Femur (tissue), 1 donor: ENCODE data around the gene GALP.
"Not testable (repeated sequence)": the region's sequence is repeated elsewhere in the genome, so short reads cannot be mapped to it uniquely, and the experiment has no call there.

ENCODE experiments used
- DNase-seq: peaks from one replicate; pipeline ENCODE4 v3.0.0-alpha.2; 2017

GALP gene

DNA sequence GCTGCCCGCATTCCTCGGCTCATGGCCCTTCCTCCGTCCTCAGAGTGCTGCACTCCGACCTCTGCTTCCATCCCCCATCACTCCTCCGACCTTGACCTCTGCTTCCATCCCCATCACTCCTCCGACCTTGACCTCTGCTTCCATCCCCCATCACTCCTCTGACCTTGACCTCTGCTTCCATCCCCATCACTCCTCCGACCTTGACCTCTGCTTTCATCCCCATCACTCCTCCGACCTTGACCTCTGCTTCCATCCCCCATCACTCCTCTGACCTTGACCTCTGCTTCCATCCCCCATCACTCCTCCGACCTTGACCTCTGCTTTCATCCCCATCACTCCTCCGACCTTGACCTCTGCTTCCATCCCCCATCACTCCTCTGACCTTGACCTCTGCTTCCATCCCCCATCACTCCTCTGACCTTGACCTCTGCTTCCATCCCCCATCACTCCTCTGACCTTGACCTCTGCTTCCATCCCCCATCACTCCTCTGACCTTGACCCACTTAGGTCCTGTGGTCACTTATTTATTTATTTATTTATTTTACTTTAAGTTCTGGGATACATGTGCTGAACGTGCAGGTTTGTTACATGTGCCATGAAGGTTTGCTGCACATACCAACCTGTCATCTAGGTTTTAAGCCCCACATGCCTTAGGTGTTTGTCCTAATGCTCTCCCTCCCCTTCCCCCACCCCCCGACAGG lies 26.7 kb upstream of the GALP start:
- not testable (repeated sequence) for DNase-seq

DNA sequence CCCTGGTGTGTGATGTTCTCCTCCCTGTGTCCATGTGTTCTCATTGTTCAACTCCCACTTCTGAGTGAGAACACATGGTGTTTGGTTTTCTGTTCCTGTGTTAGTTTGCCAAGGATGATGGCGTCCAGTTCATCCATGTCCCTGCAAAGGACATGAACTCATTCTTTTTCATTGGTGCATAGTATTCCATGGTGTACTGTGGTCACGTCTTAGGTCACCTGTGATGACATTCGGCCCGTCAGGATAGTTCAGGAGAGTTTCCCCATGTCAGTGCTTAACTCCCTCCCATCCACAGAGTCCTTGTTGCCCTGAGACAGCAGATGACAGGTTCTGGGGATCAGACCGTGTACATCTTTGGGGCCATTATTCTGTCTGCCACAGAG lies 26.2 kb upstream of the GALP start:
- no peak for DNase-seq

DNA sequence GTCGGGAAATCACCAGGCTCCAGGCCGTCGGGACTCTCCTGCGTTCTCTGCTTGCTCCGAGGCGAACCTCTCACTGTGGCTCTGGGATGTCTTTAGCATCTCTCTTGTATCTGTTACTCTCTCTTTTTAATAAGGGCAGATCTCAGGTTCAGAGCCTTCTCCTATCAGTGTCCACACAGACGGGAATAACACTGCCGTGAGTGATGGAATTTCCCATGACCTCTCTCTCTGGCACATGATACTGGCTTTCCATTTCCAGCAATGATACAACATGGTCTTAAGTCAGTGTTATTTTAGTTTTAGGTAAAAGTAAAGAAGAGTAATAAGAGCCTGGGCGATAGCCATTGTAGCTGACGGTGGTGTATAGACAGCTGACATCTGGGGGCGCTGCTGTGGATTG lies 25.4 kb upstream of the GALP start:
- no peak for DNase-seq

DNA sequence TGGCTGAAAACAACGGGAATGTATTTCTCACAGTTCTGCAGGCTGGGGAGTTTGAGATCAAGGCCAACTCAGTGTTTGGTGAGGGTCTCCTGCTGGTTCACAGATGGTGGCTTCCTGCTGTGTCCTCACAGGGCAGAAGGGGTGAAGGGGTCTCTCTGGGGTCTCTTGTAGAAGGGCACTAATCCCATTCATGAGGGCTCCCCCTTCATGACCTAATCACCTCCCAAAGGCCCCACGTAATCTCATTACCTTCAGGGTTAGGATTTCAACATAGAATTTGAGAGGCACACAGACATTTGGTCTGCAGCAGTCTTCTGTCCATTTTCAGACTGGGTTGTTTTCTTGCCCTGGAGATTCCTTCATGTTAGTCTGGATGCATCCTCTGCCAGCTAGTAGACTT lies 23.2 kb upstream of the GALP start:
- DNase-seq: no peak

DNA sequence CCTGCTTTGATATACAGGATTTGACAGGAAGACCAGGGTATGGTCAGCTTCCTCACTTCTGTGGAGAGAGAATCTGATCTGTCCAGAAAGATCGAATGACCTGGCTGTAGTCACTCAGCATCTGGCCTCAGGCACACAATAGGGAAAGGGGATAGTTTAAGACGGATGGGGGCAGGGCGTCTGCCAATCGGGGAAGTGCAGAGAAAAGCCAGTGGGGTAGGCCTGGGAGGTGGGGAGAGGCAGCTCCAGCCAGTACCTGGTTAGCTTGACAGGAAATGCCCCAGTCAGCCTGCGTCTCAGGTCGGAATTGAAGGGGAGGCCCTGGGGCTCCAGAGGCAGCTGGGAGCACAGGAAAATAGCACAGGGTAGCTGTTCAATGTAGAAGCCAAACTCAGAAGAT lies 22.3 kb upstream of the GALP start:
- DNase-seq: no peak

DNA sequence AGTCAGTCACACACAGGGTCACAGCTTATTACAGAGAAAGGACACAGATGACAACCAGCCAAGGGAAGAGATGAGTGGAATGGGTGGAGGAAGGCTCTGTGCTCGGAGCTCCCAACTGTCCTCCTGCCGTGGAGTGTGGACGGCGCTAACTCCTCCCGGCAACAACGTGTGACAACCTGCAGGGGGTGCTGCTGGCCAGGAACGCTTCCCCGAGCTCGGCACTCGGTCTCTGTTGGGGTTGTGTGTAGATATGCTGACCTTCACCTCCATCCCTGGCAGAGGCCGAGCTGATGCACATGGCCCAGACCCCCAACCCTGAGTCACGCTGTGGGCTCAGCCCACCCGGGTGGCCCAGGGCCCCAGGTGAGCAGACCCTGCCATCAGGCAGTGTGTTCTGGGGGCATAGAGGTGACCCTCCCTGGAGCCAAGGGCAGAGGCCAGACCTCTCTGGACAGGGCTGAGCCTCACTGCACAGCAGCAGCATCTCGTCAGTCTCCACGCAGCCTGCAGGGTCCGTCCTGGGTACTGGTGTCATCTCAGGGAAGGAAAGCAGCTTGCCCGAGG lies 20.6 kb upstream of the GALP start:
- no peak for DNase-seq

DNA sequence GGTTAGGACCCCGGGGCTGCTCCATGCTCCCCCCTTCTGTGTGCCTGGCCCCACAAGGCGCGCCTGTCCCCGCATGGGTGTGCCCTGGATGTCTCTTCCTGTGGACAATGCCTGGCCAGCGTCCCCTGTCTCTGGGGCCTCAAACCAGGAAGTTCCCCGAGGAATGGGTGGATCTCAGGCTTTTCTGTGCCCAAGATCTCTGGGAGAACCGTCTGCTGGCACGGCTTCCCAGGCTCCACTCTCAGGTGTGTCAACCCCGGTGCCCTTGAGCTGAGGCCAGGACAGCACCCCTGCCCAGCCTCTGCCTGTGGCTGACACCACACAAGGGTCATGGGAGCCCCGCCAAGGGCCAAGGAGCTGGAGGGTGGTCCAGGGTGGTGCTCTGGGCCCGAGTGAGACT lies 19.0 kb upstream of the GALP start:
- DNase-seq: no peak

DNA sequence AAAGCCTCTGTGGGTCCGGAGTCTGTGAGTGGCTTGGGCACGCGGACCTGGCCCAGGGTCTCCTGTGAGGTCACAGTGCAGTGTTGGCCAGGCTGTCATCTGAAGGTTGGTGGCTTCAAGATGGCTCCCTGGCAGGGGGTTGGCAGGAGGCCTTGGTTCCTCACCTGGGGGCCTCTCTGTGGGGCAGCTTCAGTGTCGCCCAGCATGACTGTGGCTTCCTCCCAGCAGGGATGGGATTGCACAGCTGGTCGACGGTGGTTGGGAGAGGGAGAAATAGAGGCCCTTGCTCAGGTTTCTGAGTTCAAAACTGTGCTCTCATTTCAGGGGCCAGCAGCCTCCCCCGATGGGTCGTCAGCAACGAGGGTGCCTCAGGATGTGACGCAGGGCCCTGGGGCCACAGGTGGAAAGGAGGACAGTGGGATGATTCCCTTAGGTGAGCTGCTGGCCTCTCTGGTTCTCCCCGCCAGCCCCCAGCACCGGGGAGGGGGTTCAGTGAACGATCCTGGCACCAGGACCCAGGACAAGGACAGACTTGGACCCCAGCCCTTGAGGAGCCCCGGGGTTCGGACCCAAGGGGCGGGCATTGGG lies 17.5 kb upstream of the GALP start:
- DNase-seq: no peak

DNA sequence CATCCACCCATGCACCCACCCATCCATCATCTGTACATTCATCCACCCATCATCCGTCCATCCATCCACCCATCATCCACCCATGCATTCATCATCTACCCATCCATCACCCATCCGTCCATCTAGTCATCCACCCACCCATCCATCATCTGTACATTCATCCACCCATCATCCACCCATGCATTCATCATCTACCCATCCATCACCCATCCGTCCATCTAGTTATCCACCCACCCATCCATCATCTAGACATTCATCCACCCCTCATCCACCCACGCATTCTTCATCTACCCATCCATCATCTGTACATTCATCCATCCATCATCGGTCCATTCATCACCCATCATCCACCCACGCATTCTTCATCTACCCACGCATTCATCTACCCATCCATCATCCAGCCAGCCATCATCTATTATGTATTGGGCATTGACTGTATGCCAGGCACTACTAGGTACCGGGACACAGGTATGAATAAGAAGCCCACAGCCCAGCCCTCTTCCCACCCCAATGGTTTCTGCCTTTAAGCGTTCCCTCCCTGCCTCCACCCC lies 16.7 kb upstream of the GALP start:
- DNase-seq: no peak

DNA sequence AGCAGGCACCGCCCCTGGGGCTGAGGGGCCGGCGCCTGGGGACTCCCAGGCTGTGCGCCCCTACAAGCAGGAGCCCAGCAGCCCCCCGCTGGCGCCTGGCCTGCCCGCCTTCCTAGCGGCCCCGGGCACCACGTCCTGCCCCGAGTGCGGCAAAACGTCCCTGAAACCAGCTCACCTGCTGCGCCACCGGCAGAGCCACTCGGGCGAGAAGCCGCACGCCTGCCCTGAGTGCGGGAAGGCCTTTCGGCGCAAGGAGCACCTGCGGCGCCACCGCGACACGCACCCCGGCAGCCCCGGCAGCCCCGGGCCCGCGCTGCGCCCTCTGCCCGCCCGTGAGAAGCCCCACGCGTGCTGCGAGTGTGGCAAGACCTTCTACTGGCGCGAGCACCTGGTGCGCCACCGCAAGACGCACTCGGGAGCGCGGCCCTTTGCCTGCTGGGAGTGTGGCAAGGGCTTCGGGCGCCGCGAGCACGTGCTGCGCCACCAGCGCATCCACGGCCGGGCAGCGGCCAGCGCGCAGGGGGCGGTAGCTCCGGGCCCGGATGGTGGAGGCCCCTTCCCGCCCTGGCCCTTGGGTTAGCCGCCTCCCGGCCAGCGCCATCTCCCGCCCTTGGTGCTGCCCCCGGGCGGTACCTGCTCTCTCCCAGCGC lies 16.1 kb upstream of the GALP start:
- no peak for DNase-seq

DNA sequence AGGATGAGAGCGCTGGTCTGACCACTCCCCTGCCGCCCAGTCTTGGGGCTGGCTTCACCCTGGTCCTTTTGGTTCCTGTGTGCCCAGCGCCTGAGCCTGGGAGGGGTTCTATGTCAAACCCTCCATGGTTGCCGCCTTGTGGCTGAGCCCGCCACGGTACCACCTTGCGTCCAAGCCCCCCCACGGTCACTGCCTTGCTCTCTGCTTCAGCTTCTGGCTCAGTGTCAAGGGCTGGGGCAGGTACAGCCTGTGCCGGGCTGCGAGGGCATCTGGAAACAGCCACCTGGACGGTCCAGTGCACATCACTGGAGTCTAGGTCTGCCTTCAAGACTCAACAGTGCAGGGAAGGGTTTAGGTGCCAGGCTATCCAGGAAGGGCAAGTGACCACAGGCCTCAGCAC lies 14.3 kb upstream of the GALP start:
- DNase-seq: no peak

DNA sequence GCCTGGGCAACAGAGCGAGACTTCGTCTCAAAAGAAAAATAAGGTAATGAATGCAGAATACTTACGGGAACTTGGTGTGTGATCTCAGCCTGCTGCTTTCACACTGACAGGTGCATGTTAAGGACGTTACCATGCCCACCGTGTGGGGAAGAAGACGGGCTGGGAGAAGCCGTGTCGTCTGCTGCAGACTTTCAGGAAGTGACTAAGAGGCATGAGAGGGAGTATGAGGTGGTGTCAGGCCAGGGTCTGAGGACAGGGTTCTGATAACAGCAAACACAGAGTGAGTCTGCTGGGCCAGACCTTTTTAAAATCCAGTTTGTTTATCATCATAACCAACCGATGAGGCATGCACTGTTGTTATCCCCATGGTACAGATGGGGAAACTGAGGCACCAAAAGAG lies 13.6 kb upstream of the GALP start:
- no peak for DNase-seq

DNA sequence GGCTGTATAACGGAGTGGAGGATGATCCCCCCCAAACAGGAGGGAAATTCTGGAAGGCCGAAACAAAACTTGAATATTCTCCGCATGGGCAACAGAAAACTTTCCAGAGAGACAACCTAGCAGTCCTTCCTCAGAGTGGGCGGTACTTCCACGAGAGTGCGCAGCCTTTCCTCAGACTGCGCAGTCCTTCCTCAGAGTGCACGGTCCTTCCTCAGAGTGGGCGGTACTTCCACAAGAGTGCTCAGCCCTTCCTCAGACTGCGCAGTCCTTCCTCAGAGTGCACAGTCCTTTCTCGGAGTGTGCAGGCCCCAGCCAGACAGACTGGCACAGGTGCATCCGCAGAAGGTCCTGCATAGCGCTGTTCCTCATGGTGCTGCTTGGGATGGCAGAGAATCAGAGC lies 12.7 kb upstream of the GALP start:
- DNase-seq: no peak

DNA sequence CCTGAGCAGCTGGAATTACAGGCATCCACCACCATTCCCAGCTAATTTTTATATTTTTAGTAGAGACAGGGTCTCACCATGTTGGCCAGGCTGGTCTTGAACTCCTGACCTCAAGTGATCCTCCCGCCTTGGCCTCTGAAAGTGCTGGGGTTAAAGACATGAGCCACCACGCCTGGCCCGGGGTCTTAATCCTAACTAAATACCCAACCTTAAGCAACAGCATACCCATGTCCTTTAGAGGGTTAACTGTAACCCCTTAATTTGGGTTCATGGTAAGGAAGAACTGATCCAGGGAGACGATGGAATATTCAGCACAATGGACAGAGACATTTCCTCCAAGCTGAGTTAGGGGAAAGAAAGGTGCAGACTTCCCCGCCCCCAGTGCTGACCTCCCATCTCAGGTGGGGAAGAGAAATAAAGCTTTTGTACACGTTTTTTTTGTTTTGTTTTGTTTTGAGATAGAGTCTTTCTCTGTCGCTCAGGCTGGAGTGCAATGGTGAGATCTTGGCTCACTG lies 8.7 kb upstream of the GALP start:
- no peak for DNase-seq

DNA sequence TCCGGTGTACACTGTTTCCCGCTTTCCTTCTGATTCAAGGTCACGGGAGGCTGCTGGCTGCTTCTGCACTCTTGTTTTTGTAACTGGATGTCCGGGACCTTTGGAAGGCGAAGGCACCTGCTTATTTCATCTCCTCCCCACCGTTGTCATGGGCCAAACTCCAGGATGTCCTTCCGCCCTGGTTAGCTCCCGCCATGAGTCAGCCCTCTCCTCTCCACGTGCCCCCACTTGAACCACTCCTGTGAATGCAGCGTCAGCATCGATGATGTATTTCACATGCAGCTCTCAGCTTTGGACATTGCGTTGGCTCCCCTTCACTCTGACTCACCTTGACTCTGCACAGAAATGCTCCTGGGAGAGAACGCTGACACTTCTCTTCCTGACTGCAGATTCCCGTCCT lies 5.5 kb upstream of the GALP start:
- no peak for DNase-seq

DNA sequence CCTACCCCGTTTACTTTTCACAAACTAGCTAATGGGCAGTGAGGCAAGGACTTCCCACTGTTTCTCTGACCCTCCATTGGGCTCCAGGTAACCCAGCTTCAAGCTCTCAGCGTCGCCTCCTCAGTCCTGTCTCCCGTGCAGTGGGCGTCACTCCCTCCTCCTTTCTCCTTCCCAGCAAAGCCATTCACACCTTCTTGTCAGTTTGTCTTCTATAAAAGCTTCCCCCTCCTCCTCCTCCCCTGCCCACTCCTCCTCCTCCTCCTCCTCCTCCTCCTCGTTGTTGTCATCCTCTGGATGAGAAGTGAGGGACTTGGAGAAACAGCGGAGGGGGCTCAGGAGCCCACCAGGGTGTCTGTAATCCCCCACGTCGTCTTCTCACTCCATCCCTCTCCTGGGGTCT lies 1.7 kb upstream of the GALP start:
- no peak for DNase-seq

DNA sequence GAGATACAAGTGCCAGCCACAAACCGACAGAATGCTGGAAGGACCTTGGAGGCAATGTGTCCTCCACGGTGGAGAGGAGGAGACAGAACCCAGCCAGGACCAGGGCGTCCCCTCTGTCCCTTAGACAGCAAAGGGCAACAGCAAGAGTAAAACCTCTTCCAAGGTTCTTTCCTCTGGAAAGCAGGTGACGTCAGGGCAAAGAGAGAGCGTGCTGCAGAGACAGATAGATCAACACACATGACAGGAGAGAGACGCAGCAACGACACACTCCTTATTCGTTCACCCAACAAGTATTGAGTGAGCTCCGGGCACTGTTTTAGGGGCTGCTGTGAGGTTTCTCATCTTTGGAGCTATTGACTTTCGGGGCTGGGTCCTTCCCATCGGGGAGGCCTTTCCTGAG lies 1.3 kb upstream of the GALP start:
- DNase-seq: no peak

DNA sequence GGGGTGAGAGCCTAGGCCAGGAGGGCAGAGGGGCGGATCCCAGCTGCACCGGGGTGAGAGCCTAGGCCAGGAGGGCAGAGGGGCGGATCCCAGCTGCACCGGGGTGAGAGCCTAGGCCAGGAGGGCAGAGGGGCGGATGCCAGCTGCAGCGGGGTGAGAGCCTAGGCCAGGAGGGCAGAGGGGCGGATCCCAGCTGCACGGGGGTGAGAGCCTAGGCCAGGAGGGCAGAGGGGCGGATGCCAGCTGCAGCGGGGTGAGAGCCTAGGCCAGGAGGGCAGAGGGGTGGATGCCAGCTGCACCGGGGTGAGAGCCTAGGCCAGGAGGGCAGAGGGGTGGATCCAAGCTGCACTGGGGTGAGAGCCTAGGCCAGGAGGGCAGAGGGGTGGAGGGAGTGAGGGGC lies 502 bp downstream of the GALP start:
- DNase-seq: not testable (repeated sequence)

DNA sequence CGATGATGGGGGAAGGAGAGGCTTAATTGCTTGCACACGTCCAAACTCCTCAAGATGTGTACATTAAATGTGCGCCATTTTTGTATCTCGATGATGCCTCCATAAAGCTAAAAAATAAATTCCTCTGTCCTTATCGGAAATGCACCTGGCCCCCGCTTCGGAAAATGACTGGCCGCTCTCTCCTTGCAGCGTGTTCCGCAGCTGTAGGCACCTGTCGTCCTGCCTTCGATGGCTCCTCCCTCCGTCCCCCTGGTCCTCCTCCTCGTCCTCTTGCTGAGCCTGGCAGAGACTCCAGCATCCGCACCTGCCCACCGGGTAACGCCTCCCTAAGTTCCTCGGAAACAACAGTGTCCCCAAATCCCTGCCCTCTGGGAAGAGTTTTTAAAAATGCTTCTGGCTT lies 1.1 kb downstream of the GALP start:
- no peak for DNase-seq

DNA sequence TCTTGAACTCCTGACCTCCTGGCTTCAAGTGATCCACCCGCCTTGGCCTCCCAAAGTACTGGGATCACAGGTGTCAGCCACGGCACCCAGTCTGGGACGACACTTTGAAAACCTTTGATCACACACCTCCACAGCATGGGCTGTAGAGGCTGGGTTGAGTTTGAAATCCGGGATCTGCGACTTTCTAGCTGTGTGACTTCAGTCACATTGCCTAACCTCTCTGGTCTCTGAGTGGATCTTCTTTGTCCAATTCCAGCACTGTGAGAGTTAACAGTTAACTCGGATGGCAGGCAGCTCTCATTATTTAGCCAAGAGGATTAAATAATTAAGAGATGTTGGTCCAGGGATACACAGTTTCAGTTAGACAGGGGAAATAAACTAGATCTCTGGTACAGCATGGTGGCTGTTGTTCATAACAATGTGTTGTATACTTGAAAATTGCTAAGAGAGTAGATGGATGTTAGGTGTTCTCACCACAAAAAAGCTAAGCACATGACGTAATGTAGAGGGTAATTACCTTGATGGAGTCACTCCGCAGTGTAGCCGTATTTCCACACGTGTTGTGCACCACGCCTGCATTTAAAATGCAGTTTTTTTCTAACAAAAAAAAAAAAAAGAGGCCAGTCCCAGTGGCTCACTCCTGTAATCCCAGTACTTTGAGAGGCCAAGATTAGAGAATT lies 1.9 kb downstream of the GALP start:
- DNase-seq: no peak

DNA sequence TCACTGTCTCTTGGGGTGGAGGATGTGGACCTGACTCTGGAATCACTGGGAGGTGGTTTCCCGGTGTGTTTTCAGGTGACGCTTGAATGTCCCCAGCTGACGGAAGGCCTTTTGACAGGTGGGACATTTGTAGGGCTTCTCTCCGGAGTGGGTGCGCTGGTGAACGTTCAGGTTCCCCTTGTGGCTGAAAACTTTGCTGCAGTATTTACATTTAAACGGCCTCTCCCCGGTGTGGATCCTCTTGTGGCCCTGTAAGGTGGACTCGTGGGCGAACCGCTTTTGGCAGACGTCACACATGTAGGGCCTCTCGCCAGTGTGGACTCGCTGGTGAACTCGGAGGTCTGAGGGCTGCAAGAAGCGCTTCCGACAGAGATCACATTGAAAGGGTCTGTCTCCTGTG lies 14.0 kb downstream of the GALP start:
- DNase-seq: no peak

DNA sequence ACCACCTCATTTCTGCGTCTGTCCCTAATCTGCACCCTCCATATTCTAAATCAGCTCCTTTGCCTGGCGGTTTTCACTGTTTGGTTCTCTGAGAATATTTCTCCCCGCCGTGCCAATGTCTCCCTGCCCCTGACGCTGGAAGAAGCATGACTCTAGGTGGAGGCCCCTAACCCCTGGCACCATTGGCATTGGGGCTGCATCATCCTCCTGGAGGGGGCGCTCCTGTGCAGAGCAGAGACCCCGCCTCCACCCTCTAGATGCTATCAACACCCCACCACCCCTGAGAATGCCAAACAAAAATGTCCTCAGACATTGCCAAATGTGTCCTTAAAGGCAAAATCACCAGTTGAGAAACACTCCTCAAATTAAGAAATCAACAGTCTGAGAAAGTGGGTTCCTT lies 15.3 kb downstream of the GALP start:
- no peak for DNase-seq

DNA sequence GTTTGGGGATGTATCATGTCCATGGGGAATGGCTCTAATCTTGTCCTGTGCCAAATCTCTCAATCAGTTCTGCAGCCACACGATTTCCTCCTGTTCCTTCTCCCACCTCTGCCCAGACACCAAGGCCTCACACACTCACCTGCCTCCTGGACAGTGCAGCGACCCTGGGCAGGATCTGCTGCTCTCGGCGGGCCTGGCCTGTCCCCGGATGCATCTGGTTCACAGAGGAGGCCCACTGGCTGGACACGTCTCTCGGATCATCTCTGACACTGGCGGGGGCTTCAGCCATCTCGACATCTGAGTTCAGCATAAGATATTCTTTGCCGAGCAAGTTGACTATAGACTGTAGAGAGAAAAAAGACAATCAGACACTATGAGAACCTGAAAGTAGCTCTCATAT lies 15.9 kb downstream of the GALP start:
- no peak for DNase-seq
